GM06990 (cell line): ENCODE results near the gene NUDT7.

Experiments used
- DNase-seq: peaks from one replicate; pipeline ENCODE4 v3.0.0-alpha.2; 2011; ENCODE audit not compliant: insufficient read length; ENCODE audit errors: extremely low read depth
- H3K27me3 ChIP-seq: replicated peaks from 2 replicates; pipeline ENCODE4 v1.6.0; 2011; ENCODE audit warnings: low read length; ENCODE audit not compliant: control insufficient read depth, insufficient read depth
- H3K36me3 ChIP-seq: 2 replicates; pipeline ENCODE4 v1.5.1; 2011; ENCODE audit warnings: low read length; ENCODE audit not compliant: control insufficient read depth, insufficient read depth
- H3K4me3 ChIP-seq: replicated peaks from 2 replicates; pipeline ENCODE4 v1.5.1; 2011; ENCODE audit warnings: low read depth, mild to moderate bottlenecking, control low read depth, low read length
- TF ChIP-seq, protein P1 (sequence below): IDR thresholded peaks from 2 replicates; pipeline ENCODE4 v1.5.1; 2011; ENCODE audit warnings: low read length, control low read depth, mild to moderate bottlenecking, inconsistent platforms; ENCODE audit not compliant: insufficient read depth, poor library complexity, severe bottlenecking

The NUDT7 gene

DNA sequence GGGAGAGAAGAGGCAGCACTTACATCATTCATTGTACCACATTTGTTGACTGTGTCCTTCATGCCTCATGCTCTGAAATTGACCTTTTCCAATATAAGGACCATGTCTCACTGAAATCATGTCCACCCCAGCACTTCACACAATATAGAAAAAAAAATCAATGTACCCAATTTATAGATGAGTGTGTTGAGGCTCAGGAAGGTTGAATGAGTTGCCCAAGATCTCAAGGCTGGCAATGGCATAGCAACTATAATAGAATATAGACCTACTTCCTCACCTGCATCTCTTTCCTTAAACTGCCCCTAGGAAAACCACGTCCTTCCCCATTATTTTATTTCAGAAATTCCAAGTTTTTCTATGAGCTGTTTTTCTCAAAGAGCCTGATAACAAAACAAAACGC, 65.1 kb downstream of the NUDT7 start:
- no peaks in the 10 kb centered on the region for H3K36me3 ChIP-seq
- TF ChIP-seq, protein P1, sequence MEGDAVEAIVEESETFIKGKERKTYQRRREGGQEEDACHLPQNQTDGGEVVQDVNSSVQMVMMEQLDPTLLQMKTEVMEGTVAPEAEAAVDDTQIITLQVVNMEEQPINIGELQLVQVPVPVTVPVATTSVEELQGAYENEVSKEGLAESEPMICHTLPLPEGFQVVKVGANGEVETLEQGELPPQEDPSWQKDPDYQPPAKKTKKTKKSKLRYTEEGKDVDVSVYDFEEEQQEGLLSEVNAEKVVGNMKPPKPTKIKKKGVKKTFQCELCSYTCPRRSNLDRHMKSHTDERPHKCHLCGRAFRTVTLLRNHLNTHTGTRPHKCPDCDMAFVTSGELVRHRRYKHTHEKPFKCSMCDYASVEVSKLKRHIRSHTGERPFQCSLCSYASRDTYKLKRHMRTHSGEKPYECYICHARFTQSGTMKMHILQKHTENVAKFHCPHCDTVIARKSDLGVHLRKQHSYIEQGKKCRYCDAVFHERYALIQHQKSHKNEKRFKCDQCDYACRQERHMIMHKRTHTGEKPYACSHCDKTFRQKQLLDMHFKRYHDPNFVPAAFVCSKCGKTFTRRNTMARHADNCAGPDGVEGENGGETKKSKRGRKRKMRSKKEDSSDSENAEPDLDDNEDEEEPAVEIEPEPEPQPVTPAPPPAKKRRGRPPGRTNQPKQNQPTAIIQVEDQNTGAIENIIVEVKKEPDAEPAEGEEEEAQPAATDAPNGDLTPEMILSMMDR, result no peak
- peaks cover 4% of the 10 kb centered on the region for H3K27me3 ChIP-seq
- DNase-seq, result no peak
- H3K4me3 ChIP-seq, result no peak overlapping the region

DNA sequence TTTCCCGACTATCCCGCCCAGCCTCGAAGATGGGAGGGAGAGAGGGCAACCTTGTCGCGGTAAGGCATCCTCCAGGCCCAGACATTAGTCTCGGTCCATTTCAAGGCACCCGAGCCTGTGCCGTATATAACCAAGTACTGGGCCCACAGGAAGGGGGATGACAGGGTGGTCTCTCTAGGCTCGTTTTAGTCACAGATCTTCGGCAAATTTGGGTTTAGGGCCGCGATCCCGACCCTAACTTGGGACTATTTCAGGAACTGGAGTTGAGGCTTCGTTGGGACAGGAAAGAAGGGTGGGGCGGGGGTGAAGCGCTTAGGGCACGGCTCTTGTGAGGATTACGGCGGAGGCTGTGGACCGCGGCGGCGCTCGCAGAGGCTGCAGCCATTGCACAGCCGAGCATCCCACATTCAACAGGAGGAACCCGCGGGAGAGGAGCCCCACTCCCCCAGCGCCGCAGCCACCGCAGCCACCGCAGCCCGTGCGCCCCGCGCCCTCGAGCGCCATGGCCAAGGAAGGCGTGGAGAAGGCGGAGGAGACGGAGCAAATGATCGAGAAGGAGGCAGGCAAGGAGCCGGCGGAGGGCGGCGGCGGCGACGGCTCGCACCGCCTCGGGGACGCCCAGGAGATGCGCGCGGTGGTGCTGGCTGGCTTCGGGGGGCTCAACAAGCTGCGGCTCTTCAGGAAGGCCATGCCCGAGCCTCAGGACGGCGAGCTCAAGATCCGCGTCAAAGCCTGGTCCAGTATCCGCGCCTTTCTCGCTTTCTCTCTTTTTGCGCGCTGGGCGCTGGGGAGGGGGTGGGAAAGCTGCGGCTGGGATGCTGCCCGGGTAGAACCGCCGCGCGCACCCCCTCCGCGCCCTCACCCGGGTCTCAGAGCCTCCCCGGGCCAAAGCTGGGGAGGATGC, 66.1 kb downstream of the NUDT7 start, which contains the start of gene VAT1L:
Gene VAT1L, plus strand, starts transcription at position 384 of the 904 bp plus-strand sequence. Its CDS starts 119 bp downstream, at position 503.
- peaks cover 4% of the 10 kb centered on the region for H3K27me3 ChIP-seq
- TF ChIP-seq, protein P1, result no peak
- H3K36me3 ChIP-seq, result no peaks in the 10 kb centered on the region
- DNase-seq, result peak; percentile 34
- peak within 1 kb of the TSS; percentile 36 for H3K4me3 ChIP-seq

DNA sequence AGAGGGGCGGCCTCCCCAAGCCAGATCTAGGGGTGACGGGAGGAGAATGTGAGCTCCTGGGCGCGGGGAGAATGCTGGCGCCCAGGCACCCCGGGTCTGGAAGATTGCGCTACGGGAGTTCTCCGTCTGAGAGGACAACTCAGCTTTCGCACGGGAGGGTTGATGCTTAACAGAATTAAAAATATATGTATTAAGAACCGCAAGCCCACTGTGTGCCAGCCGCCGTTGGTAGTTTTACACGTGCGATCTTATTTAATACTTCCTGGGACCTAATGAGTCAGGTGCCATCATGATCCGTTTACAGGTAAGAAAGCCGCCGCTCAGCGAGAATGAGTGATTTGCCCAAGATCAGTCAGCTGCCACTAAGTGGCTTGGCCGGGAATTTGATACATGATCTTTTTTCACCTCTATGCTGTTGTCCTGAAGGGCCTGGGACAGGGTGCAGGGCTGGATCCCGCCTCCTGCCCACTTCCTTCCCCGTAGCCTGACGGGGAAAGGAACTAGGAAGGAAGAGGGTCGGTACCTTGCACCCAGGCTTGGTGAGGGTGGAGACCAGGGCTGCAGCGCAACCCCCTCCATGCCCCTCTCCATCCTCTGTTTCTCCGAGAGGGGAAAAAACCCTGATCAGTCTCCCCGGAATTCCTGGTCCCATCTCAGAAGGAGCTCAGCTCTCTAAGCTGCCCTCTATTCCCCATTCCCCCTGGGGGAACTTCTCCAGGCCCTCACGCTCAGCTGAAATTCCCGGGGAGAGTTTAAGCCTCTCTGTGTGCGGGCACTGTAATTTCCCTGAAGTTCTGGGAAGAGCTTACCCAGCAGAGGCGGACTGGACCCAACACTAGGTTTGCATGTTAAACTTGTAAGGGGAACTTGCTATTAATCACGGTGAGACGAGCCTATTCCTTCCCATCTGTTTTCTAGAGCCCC, 67.0 kb downstream of the NUDT7 start:
- Histone ChIP-seq H3K36me3 (no peaks in the 10 kb centered on the region), H3K27me3 (peaks cover 4% of the 10 kb centered on the region), H3K4me3 (no peak overlapping the region)
- TF ChIP-seq, protein P1, result no peak
- DNase-seq, result no peak

DNA sequence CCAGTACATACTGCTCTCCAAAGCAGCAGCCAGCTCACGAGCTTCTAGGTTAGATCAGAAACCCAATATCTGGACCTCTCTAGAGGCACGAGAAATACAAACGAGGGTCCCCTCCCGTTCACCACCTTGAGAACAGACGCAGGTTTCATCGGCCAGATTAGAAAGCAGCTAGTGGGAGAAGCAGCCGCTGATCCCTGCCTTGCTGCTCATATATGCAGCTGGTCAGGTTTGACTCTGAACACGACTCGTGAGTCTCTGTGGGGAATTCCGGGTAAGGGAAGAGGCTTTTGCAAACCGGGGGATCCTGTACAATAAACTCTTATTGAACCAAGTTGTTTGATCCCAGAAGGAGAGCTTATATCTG, 67.7 kb downstream of the NUDT7 start:
- no peak for DNase-seq
- Histone ChIP-seq H3K36me3 (no peaks in the 10 kb centered on the region), H3K4me3 (no peak overlapping the region), H3K27me3 (peaks cover 4% of the 10 kb centered on the region)
- TF ChIP-seq, protein P1, result no peak

DNA sequence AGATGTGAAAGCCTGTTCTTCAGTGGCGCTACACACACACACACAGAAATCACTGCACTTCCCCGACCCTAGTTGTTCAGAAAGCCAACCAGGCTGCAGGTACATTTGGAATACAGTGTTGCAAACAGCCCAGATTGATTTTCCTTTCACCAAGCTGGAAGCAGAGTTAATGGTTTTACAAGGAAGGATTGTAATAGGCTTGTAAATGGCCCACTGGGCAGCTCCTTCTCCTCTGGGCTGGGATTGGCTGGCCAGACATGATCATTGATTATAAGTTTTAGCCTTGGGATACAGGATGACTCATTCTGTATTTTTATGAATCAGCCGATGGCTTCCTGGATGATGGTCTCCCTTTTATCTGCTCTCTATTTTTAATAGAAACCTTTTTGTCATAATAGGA, 68.6 kb downstream of the NUDT7 start:
- no peak for DNase-seq
- H3K4me3 ChIP-seq, result no peak overlapping the region
- H3K36me3 ChIP-seq, result no peaks in the 10 kb centered on the region
- TF ChIP-seq, protein P1, result no peak
- H3K27me3 ChIP-seq, result peaks cover 4% of the 10 kb centered on the region
